Activated T-helper 17 cell treated with anti-CD3 and anti-CD28 coated beads, Interleukin-2, amount 50 U/mL, for 72 hours (primary cell): ENCODE measurements around the gene WNT11. TPM values are rescaled to one million over a fixed set of nuclear protein-coding genes. Genes with fewer than 3 reads are reported as not detected.

Experiments used
- ATAC-seq: fragments of 150-1000 bp; cut with Tn5 transposase; replicated peaks from 2 replicates; pipeline ENCODE4 v1.10.0; 2021; ENCODE audit warnings: mild to moderate bottlenecking, moderate library complexity
- H3K27ac Mint-ChIP-seq: one replicate; pipeline ENCODE4 v1.8.0; 2022; ENCODE audit warnings: mixed read lengths
- H3K27me3 Mint-ChIP-seq: one replicate; pipeline ENCODE4 v1.8.0; 2022; ENCODE audit warnings: mixed read lengths
- H3K36me3 Mint-ChIP-seq: one replicate; pipeline ENCODE4 v1.8.0; 2022; ENCODE audit warnings: low read depth, mild to moderate bottlenecking, mixed read lengths
- H3K4me1 Mint-ChIP-seq: one replicate; pipeline ENCODE4 v1.8.0; 2022; ENCODE audit warnings: mixed read lengths
- H3K4me3 Mint-ChIP-seq: one replicate; pipeline ENCODE4 v1.8.0; 2022; ENCODE audit warnings: mild to moderate bottlenecking, mixed read lengths
- H3K9me3 Mint-ChIP-seq: one replicate; pipeline ENCODE4 v1.8.0; 2022; ENCODE audit warnings: mixed read lengths
- total RNA-seq, 2 donors: library from RNA; stranded (reverse); gene quantifications; one replicate each; pipeline ENCODE4 v1.2.3, GENCODE V29; 2022

The WNT11 gene
- total RNA-seq = not detected

DNA sequence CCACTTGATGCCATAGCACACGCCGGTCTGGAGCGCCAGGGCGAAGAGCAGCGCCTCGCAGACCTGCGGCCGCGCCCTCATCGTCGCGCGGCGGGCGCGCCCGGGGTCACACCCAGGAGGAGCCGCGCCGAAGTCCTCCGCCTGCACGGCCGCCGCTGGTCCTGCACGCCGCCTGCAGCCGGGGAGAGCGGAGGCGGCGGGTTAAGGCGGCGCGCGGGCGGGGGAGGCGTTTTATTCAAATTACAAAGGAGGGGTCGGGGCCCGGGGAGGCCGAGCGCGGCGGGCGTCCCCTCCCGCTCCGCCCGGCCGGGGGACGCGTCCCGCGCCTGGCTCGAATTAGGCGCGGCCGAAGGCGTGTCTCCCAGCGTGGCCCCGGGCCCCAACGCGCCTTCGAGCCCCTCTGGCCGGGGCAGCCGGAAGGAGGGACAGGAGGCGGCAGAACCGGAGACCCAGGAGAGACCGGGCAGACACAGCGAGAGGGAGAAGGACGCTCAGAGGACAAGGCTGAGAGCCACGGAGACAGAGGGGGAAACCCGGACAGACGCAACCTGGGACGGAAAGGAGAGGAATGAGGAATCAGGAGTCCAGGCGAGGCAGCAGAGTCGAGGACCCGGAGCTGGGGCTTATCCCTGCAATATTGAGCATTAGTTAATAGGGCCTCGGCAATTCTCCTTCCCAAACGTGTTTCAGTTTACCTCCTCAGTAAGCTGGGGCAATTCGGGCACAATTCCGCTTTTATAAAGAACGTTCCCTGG, at the start of gene WNT11:
TSS of gene WNT11 (minus strand) at position 176 of the 755 bp plus-strand sequence. CDS start at position 81, 95 bp downstream.
- H3K27me3 Mint-ChIP-seq = peaks cover 34% of the 10 kb centered on the region
- no peak for ATAC-seq
- H3K4me3 Mint-ChIP-seq = peak within 1 kb of the TSS; percentile 77
- H3K36me3 Mint-ChIP-seq = no peaks in the 10 kb centered on the region
- H3K4me1 Mint-ChIP-seq = no peaks in the 10 kb centered on the region
- H3K27ac Mint-ChIP-seq = no peak within 1 kb of the TSS
- H3K9me3 Mint-ChIP-seq = no peaks in the 10 kb centered on the region

DNA sequence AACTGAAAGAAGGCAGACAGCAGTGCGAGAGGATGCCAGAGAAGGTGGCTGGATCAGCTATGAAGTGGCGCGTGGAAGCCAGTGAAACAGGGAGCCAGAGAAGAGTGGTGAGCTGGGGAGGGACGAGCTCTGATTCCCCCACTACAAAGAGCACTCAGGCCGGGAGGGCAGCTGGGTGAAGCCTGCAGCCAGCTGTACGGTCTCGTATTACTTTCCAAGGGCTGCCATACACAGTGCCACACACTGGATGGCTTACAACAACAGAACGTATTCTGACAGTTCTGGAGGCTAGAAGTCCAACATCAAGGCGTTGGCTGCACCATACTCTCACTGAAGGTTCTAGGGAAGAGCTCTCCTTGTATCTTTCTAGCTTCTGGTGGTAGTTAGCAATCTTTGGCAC, 47.1 kb upstream of the WNT11 start:
- peaks cover 10% of the 10 kb centered on the region for H3K27me3 Mint-ChIP-seq
- ATAC-seq = no peak
- no peak overlapping the region for H3K4me3 Mint-ChIP-seq
- H3K4me1 Mint-ChIP-seq = no peaks in the 10 kb centered on the region
- H3K36me3 Mint-ChIP-seq = no peaks in the 10 kb centered on the region
- no peak overlapping the region for H3K27ac Mint-ChIP-seq
- no peaks in the 10 kb centered on the region for H3K9me3 Mint-ChIP-seq

DNA sequence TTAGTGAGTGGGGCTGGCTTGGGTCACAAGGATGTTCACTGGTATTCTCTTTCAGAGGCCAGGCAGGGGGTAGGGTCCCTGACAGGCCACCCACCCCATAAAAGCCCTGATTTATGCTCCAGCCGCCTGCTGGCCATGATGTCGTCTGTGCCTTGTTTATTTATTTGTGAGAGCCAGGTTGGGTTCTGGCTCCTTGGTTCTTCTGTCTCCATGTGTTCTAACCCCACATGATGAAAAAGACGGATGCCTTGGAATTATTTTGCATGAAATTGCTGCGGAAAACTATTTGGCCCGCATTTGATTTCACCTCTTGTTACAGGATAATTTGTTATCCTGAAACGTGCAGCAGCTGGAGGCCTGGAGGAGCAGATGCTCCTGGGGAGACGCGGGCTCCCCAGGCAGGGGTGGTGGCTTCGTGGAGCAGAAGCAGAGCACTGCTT, 46.3 kb upstream of the WNT11 start:
- H3K4me3 Mint-ChIP-seq = no peak overlapping the region
- no peaks in the 10 kb centered on the region for H3K4me1 Mint-ChIP-seq
- no peak overlapping the region for H3K27ac Mint-ChIP-seq
- no peaks in the 10 kb centered on the region for H3K36me3 Mint-ChIP-seq
- ATAC-seq = no peak
- H3K27me3 Mint-ChIP-seq = peaks cover 10% of the 10 kb centered on the region
- H3K9me3 Mint-ChIP-seq = no peaks in the 10 kb centered on the region

DNA sequence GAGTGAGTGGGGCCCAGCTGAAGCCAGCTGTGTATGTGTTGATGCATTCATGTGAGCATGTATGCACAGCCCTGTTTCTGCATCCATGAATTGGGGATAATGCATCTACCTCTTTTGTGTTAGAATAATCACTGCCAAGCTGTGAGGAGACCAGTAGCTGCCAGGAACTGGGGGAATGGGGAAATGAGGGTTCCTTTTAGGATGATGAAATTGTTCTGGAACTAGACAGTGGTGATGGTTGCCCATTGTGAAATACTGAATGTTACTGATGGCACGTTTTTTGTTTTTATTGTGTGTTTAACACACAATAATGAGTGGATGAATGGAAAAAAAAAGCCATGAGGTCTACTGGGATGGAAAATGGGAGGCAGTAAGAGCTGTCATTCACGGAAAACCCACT, 45.3 kb upstream of the WNT11 start:
- H3K4me1 Mint-ChIP-seq = no peaks in the 10 kb centered on the region
- no peaks in the 10 kb centered on the region for H3K9me3 Mint-ChIP-seq
- peaks cover 10% of the 10 kb centered on the region for H3K27me3 Mint-ChIP-seq
- no peak overlapping the region for H3K27ac Mint-ChIP-seq
- ATAC-seq = no peak
- H3K36me3 Mint-ChIP-seq = no peaks in the 10 kb centered on the region
- H3K4me3 Mint-ChIP-seq = no peak overlapping the region

DNA sequence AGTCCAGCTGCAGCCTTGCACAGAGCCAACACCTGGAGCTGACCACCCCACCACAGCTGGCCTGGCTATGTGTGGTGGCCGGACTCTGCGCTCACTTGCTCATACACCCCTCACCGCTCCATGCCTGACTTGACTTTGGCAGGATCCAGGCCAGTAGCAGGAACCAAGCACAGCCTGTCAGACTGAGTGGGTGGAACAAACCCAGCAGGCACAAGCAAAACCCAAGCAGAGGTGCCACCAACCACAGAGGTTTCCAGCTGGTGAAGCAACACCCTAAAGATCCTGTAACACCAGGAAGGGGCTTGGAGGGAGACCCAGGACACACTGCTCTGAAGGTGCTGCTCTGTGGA, 44.9 kb upstream of the WNT11 start:
- no peaks in the 10 kb centered on the region for H3K4me1 Mint-ChIP-seq
- no peak overlapping the region for H3K4me3 Mint-ChIP-seq
- H3K27ac Mint-ChIP-seq = no peak overlapping the region
- ATAC-seq = no peak
- H3K27me3 Mint-ChIP-seq = peaks cover 10% of the 10 kb centered on the region
- H3K9me3 Mint-ChIP-seq = no peaks in the 10 kb centered on the region
- no peaks in the 10 kb centered on the region for H3K36me3 Mint-ChIP-seq

DNA sequence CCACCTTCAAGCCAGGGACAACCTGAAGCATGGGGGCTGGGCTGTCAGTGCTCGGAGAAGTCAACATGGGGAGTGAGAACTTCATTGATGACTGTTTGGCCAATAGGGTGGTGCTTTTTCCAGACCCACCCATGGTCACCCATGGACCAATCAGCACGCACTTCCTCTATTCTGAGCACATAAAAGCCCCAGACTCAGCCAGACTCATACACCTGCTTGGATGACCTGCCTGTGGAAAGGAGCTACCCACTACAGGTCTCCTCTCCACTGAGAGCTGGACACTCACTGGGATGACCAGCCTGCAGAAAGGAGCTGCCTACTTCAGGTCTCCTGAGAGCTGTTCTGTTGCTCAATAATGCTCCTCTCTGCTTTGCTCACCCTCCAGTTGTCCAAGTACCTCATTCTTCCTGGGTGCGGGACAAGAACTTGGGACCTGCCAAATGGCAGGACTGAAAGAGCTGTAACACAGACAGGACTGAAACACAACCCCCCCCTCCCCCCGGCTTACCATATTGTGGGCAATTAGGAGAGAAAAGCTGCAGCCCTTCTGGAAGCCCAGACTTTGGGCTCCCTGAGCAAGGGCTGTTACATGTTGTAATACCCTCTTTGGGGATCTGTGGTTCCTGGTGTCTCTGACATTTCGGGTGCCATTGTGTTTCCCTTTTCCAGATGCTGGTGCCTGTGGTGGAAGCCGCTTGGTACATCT, 44.4 kb upstream of the WNT11 start:
- H3K4me1 Mint-ChIP-seq = no peaks in the 10 kb centered on the region
- ATAC-seq = no peak
- no peak overlapping the region for H3K27ac Mint-ChIP-seq
- no peaks in the 10 kb centered on the region for H3K9me3 Mint-ChIP-seq
- H3K36me3 Mint-ChIP-seq = no peaks in the 10 kb centered on the region
- H3K4me3 Mint-ChIP-seq = no peak overlapping the region
- H3K27me3 Mint-ChIP-seq = peaks cover 10% of the 10 kb centered on the region

DNA sequence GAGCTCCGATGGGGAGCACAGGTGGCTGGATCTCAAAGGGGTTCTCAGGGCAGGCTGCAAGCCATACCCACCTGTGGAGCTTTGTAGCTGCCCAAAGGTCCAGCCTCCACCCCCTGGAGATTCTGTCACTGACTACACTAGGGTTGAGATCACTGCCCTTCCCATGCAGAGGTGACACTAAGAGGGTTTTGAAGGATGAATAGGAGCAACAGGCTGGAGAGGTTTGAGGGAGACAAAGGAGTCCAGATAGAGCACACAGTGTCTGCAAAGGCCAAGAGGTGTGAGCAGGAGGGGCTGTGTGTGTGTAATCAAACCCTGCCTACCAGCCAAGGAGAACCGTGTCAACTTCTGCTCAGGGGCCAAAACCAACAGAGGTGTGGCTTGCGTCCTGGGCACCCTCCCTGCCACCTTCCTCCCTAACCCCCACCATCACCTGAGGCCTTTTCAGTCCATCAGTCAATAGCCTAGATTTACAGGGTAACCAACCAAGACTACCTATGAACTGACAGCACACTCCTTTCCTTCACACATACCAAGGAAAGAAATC, 43.0 kb upstream of the WNT11 start:
- H3K4me1 Mint-ChIP-seq = no peaks in the 10 kb centered on the region
- no peak overlapping the region for H3K27ac Mint-ChIP-seq
- no peaks in the 10 kb centered on the region for H3K9me3 Mint-ChIP-seq
- no peak overlapping the region for H3K4me3 Mint-ChIP-seq
- H3K36me3 Mint-ChIP-seq = no peaks in the 10 kb centered on the region
- ATAC-seq = no peak
- peaks cover 10% of the 10 kb centered on the region for H3K27me3 Mint-ChIP-seq

DNA sequence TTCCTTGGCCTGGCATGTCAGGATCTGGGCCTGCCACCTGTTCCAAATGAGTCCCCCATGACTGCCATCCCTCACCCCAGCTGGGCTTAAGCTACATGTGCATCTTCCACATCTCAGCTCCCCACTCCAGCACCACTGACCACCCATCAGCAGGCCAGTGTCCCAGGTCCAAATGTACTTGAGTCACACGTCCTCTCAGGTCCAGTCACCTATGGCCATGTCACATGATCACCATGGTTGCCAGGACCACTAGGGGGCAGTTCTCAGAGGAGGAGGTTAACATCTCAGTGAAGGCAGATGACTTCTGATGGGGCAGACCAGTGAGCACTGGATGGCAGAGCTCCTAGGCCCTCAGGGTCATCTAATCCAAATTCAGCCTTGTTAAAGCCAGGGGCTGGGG, 41.9 kb upstream of the WNT11 start:
- no peak for ATAC-seq
- Mint-ChIP-seq H3K36me3 (no peaks in the 10 kb centered on the region), H3K27me3 (peaks cover 9% of the 10 kb centered on the region), H3K9me3 (no peaks in the 10 kb centered on the region), H3K4me3 (no peak overlapping the region), H3K4me1 (no peaks in the 10 kb centered on the region), H3K27ac (no peak overlapping the region)

DNA sequence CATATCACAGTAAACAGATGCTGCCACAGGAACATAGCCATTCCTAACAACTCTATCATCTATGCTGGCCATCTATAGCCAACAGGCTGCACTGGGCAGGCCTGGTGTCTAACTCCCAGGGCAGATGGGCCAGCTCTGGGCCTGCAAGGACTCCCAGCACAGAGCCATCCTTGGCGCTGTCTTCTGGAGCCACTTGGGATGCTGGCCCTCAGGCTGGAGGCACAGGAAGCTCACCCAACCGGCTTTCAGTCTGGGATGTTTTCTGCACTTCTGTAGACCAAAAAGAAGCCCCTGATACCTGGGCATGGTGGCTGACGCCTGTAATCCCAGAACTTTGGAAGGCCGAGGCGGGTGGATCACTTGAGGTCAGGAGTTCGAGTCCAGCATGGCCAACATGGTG, 40.8 kb upstream of the WNT11 start:
- Mint-ChIP-seq H3K4me1 (no peaks in the 10 kb centered on the region), H3K36me3 (no peaks in the 10 kb centered on the region), H3K4me3 (no peak overlapping the region), H3K9me3 (no peaks in the 10 kb centered on the region), H3K27ac (no peak overlapping the region), H3K27me3 (peaks cover 1% of the 10 kb centered on the region)
- no peak for ATAC-seq

DNA sequence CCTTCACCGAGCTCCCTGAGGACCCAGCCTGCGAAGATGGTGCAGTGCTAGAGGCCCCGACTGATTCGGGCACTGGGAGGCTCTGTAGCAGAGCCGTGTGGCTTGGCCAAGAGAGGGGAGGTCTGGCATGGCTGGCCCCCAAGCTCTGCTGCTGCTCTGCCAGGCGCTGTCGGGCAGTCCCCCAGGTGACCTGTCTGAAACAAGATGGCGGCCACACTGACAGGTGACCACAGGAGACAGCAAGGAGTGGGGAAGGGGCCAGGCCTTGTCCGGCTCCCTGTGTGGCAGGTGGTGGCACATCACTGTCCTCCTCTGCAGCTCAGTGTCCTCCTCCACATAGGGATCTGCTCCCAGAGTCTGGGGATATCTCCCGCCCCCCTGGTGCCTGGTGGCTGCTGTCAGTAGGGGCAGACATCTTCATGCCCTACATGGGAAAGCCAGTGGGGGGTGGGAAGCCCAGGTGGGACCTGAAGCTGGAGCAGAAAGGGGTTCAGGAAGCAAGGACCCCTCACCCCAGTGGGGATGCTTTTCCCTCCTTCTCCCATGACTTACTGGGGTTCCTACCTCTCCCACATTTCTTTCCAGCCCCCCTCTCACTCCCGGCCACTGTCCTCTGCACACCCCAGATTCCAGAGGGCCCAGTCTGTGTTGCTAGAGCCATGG, 40.1 kb upstream of the WNT11 start:
- Mint-ChIP-seq H3K4me1 (no peaks in the 10 kb centered on the region), H3K36me3 (no peaks in the 10 kb centered on the region), H3K9me3 (no peaks in the 10 kb centered on the region), H3K4me3 (no peak overlapping the region), H3K27ac (no peak overlapping the region), H3K27me3 (no peaks in the 10 kb centered on the region)
- ATAC-seq = no peak

DNA sequence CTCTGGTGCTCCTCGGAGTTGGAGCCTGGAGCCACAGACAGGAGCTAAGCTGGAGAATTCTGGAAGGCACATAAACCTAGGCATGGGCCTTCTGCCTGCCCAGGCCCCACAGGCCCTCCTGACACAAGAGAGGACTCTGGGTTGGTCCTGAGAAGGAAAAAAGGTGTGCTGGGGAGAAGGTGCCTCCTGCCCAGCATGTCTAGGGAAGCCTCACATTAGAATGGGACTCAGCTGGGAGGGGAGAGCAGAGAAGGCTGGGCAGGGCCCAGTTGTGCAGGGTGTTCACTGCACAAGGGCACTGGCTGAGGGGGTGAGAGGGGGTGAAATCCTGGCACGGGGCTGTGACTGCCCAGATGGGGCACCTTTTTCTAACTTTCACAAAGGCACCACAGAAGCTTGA, 39.4 kb upstream of the WNT11 start:
- no peak for ATAC-seq
- H3K36me3 Mint-ChIP-seq = no peaks in the 10 kb centered on the region
- no peaks in the 10 kb centered on the region for H3K27me3 Mint-ChIP-seq
- H3K4me1 Mint-ChIP-seq = no peaks in the 10 kb centered on the region
- H3K9me3 Mint-ChIP-seq = no peaks in the 10 kb centered on the region
- H3K27ac Mint-ChIP-seq = no peak overlapping the region
- no peak overlapping the region for H3K4me3 Mint-ChIP-seq

DNA sequence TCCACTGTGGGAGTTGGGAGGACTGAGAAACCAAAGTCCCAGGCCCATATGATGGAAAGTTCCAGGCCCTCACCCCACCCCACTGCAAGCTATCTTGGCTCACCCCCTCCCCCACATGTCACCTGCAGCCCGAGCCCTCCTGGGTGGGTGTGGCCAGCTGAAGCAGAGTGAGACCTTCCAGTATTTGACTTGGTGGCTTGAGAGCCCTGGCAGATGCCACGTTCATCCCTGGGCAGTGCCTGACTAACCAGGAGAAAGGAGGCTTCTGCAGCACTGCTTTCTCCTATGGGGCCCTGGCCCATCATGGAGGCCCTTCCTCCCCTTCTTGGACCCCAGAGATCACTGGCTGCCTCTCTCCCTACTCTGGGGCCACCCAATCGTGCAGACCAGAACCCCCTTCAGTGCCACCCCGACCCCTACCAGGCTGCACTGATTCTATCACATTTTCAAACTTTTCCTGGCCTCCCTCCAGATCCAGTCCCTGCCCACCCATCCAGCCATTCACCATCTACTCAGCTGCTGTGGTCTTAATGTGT, 38.1 kb upstream of the WNT11 start:
- ATAC-seq = no peak
- no peak overlapping the region for H3K27ac Mint-ChIP-seq
- H3K36me3 Mint-ChIP-seq = no peaks in the 10 kb centered on the region
- H3K9me3 Mint-ChIP-seq = no peaks in the 10 kb centered on the region
- H3K4me3 Mint-ChIP-seq = no peak overlapping the region
- no peaks in the 10 kb centered on the region for H3K27me3 Mint-ChIP-seq
- H3K4me1 Mint-ChIP-seq = no peaks in the 10 kb centered on the region

DNA sequence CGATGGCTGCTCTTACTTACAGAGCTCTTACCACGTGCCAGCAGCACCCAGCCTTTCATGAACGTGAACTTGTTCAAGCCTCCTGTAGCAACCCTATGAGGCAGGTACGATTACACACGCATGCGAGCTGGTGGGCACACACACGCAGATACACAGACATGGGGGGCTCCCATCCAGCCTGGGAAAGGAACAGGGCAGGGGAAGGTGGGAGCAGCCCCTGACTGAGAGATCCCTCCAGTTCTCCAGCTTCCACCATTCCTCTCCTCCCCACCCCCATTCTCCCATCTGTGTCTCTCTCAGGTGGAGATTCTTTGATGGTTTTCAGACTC, 37.6 kb upstream of the WNT11 start:
- Mint-ChIP-seq H3K27me3 (no peaks in the 10 kb centered on the region), H3K27ac (no peak overlapping the region), H3K4me1 (no peaks in the 10 kb centered on the region), H3K36me3 (no peaks in the 10 kb centered on the region), H3K4me3 (no peak overlapping the region), H3K9me3 (no peaks in the 10 kb centered on the region)
- ATAC-seq = no peak

DNA sequence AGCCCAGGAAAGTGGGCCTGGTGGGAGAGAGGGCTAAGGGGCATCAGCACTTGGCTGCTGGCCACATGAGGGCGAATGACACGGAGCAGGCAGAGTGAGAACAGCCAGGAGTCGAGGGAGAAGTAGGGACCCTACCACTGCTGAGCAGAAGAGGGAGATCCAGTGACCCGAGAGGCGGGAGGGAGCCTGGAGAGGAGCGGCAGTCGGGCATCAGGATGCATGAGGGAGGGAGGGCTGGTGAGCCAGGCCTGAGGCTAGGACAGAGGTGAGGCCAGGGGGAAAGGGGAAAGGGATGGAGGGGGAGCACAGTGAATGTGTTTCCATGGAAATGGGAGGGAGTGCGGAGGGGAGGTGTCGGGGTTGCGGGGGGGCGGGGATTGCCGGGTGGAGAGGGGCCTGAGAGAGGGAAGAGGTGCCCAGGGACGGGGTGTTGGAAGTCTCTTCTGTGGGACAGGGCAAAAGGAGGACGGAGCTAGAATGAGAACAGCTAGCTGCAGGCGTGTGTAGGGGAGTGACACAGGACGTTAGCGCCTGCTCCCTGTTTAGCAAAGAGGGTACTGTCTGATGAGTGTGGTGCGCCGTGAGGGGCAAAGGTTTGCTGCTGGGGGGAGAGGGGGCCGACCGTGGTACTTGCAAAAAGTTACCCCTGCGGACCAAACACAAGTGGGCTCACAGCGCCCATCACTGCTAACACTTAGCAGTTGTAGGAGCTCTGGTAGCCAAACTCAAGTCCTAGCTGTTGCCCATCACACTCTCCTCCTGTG, 37.1 kb upstream of the WNT11 start:
- no peaks in the 10 kb centered on the region for H3K9me3 Mint-ChIP-seq
- H3K4me1 Mint-ChIP-seq = no peaks in the 10 kb centered on the region
- no peaks in the 10 kb centered on the region for H3K36me3 Mint-ChIP-seq
- no peak overlapping the region for H3K27ac Mint-ChIP-seq
- no peak for ATAC-seq
- H3K4me3 Mint-ChIP-seq = no peak overlapping the region
- H3K27me3 Mint-ChIP-seq = no peaks in the 10 kb centered on the region
